Kidney capillary endothelial cell (primary cell): Measurements from ENCODE around the gene CC2D2B.
"Not testable (repeated sequence)": the region's sequence is repeated elsewhere in the genome, so short reads cannot be mapped to it uniquely, and the experiment has no call there.

ENCODE experiments used
- DNase-seq: peaks from one replicate; pipeline ENCODE4 v3.0.0-alpha.2; 2018; ENCODE audit warnings: low spot score

CC2D2B gene

GRCh38 chr10:95907456-95908253, at the start of gene CC2D2B:
Gene CC2D2B, plus strand, starts transcription at chr10:95907975. Its CDS starts 3,349 bp downstream, at chr10:95911324.
- DNase-seq, result peak; percentile 71

- no peak for DNase-seq
Observed at GRCh38 chr10:95860166-95860940, 47.4 kb upstream of the CC2D2B start.

- DNase-seq, result no peak
Observed at GRCh38 chr10:95861386-95861785, 46.4 kb upstream of the CC2D2B start.

- peak; percentile 64 for DNase-seq
Observed at GRCh38 chr10:95864906-95865813, 42.6 kb upstream of the CC2D2B start.

GRCh38 chr10:95865814-95866466, 41.8 kb upstream of the CC2D2B start:
- no peak for DNase-seq

- no peak for DNase-seq
Observed at GRCh38 chr10:95866467-95866842, 41.3 kb upstream of the CC2D2B start.

- DNase-seq, result no peak
Observed at GRCh38 chr10:95867866-95868265, 39.9 kb upstream of the CC2D2B start.

GRCh38 chr10:95872158-95872711, 35.5 kb upstream of the CC2D2B start:
- DNase-seq, result no peak

- DNase-seq, result no peak
Observed at GRCh38 chr10:95873139-95873538, 34.6 kb upstream of the CC2D2B start.

GRCh38 chr10:95873651-95874050, 34.1 kb upstream of the CC2D2B start:
- DNase-seq, result no peak

GRCh38 chr10:95874783-95875182, 33.0 kb upstream of the CC2D2B start:
- not testable (repeated sequence) for DNase-seq

- DNase-seq, result no peak
Observed at GRCh38 chr10:95876756-95877155, 31.0 kb upstream of the CC2D2B start.

- DNase-seq, result no peak
Observed at GRCh38 chr10:95877881-95878280, 29.9 kb upstream of the CC2D2B start.

- no peak for DNase-seq
Observed at GRCh38 chr10:95880704-95881103, 27.1 kb upstream of the CC2D2B start.

GRCh38 chr10:95881316-95881715, 26.5 kb upstream of the CC2D2B start:
- no peak for DNase-seq

GRCh38 chr10:95889830-95890229, 17.9 kb upstream of the CC2D2B start:
- DNase-seq, result no peak

GRCh38 chr10:95896071-95896850, 11.5 kb upstream of the CC2D2B start:
- no peak for DNase-seq

- DNase-seq, result not testable (repeated sequence)
Observed at GRCh38 chr10:95905897-95906580, 1.7 kb upstream of the CC2D2B start.

- DNase-seq, result peak; percentile 58
Observed at GRCh38 chr10:95906677-95907455, 909 bp upstream of the CC2D2B start.
